DOHH2 (cell line): Measurements from ENCODE around the gene PROSER1.

Experiments used
- H3F3A ChIP-seq: fragments of 200-600 bp; sonication (generic), shearing (Covaris generic); 2 replicates; pipeline ENCODE4 v1.6.0; 2016; ENCODE audit warnings: antibody characterized with exemption, mild to moderate bottlenecking; ENCODE audit not compliant: control insufficient read depth, insufficient read depth
- H3K27ac ChIP-seq: fragments of 200-600 bp; sonication (generic); 2 replicates; pipeline ENCODE4 v1.5.1; 2014; ENCODE audit warnings: low read depth, mild to moderate bottlenecking, low read length, moderate library complexity
- H3K27me3 ChIP-seq: fragments of 200-600 bp; sonication (generic); 2 replicates; pipeline ENCODE4 v1.6.1; 2014; ENCODE audit warnings: mild to moderate bottlenecking, low read length, mixed read lengths; ENCODE audit not compliant: control insufficient read depth
- H3K36me3 ChIP-seq: fragments of 200-600 bp; sonication (generic); 2 replicates; pipeline ENCODE4 v1.6.1; 2014; ENCODE audit warnings: mild to moderate bottlenecking, low read length, moderate library complexity, mixed read lengths; ENCODE audit not compliant: control insufficient read depth
- H3K4me1 ChIP-seq: fragments of 200-600 bp; sonication (generic); 2 replicates; pipeline ENCODE4 v1.6.1; 2014; ENCODE audit warnings: mild to moderate bottlenecking, low read length, mixed read lengths; ENCODE audit not compliant: control insufficient read depth
- H3K4me2 ChIP-seq: fragments of 200-600 bp; sonication (generic); 2 replicates; pipeline ENCODE4 v1.6.0; 2014; ENCODE audit warnings: mild to moderate bottlenecking, low read length, moderate library complexity
- H3K4me3 ChIP-seq: fragments of 200-600 bp; sonication (generic); 2 replicates; pipeline ENCODE4 v1.5.1; 2014; ENCODE audit warnings: mild to moderate bottlenecking, low read length, mixed read lengths
- H3K79me2 ChIP-seq: fragments of 200-600 bp; sonication (generic); 2 replicates; pipeline ENCODE4 v1.6.1; 2014; ENCODE audit warnings: mild to moderate bottlenecking, low read length, mixed read lengths; ENCODE audit not compliant: control insufficient read depth
- H3K9me2 ChIP-seq: fragments of 200-600 bp; sonication (generic); replicated peaks from 2 replicates; pipeline ENCODE4 v1.6.1; 2014; ENCODE audit warnings: mild to moderate bottlenecking, low read length, mixed read lengths; ENCODE audit not compliant: control insufficient read depth
- H3K9me3 ChIP-seq: fragments of 200-600 bp; sonication (generic); 2 replicates; pipeline ENCODE4 v1.6.1; 2014; ENCODE audit warnings: antibody characterized with exemption, low read length, mixed read lengths; ENCODE audit not compliant: control insufficient read depth, insufficient read depth
- H4K20me1 ChIP-seq: fragments of 200-600 bp; sonication (generic); 2 replicates; pipeline ENCODE4 v1.6.0; 2014; ENCODE audit warnings: low read depth, mild to moderate bottlenecking, antibody characterized with exemption, low read length, moderate library complexity; ENCODE audit not compliant: control insufficient read depth, insufficient read depth
- CTCF ChIP-seq: fragments of 200-600 bp; sonication (generic); IDR thresholded peaks from one replicate; pipeline ENCODE4 v1.5.1; 2014; ENCODE audit warnings: antibody characterized with exemption, mild to moderate bottlenecking, low read depth, low read length; ENCODE audit not compliant: poor library complexity, severe bottlenecking
- EZH2phosphoT487 ChIP-seq: fragments of 200-600 bp; sonication (generic); IDR thresholded peaks from 2 replicates; pipeline ENCODE4 v1.6.1; 2017; ENCODE audit warnings: borderline replicate concordance, mild to moderate bottlenecking, antibody characterized with exemption, low read length, moderate library complexity, mixed read lengths

Gene PROSER1

GRCh38 chr13:39038569-39039030 lies 711 bp upstream of the PROSER1 start:
- Histone ChIP-seq H3K36me3 (peaks cover 21% of the 10 kb centered on the region), H3K9me3 (no peaks in the 10 kb centered on the region), H3K4me1 (peaks cover 30% of the 10 kb centered on the region), H3K27me3 (no peaks in the 10 kb centered on the region), H3K27ac (peak overlapping the region; percentile 62), H3K9me2 (no peaks in the 10 kb centered on the region), H4K20me1 (no peaks in the 10 kb centered on the region), H3F3A (0 out of 2 replicates have a peak, but pooled peaks cover 3% of the 10 kb centered on the region), H3K4me3 (peak overlapping the region; percentile 81), H3K4me2 (peak overlapping the region; percentile 85), H3K79me2 (peaks cover 66% of the 10 kb centered on the region)
- TF ChIP-seq CTCF (no peak), EZH2phosphoT487 (no peak)

DNA sequence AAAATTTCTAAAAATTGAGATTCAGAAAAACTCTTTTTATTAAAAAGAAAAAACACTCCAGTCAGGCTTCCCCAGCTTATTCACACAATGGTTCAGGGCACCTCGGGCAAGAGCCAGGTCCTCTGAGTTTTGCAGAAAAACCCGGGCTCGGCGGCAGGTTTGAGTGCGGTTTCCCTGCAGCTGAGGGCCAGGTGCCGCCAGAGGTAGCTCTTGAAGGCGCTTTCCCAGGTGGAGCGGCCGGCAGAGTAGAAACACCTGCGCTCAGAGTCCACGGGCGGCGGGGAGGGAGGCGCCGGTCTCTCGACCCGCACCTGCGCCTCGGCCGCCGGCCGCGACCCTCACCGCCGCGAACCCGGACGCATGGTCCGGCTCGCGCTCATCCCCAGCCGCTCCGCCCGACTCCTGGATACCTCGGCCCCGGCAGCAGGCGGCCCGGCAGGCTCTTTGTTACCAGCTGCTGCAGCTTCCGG lies 444 bp downstream of the PROSER1 start:
- Histone ChIP-seq H3K4me3 (peak overlapping the region; percentile 81), H3K9me3 (no peaks in the 10 kb centered on the region), H3K27me3 (no peaks in the 10 kb centered on the region), H3K36me3 (peaks cover 23% of the 10 kb centered on the region), H3K4me2 (peak overlapping the region; percentile 85), H3K79me2 (peaks cover 74% of the 10 kb centered on the region), H3K4me1 (peaks cover 30% of the 10 kb centered on the region), H3K9me2 (no peaks in the 10 kb centered on the region), H3F3A (0 out of 2 replicates have a peak, but pooled peaks cover 3% of the 10 kb centered on the region), H3K27ac (peak overlapping the region; percentile 62), H4K20me1 (no peaks in the 10 kb centered on the region)
- TF ChIP-seq CTCF: no peak
- TF ChIP-seq EZH2phosphoT487: no peak

- Histone ChIP-seq H3K4me2 (peak overlapping the region; percentile 85), H3K27me3 (no peaks in the 10 kb centered on the region), H3K36me3 (peaks cover 32% of the 10 kb centered on the region), H3F3A (0 out of 2 replicates have a peak, but pooled peaks cover 3% of the 10 kb centered on the region), H3K9me3 (no peaks in the 10 kb centered on the region), H3K9me2 (no peaks in the 10 kb centered on the region), H3K27ac (peak overlapping the region; percentile 62; the same call in 1 of the 2 replicates), H4K20me1 (no peaks in the 10 kb centered on the region), H3K4me1 (peaks cover 30% of the 10 kb centered on the region), H3K79me2 (peaks cover 84% of the 10 kb centered on the region), H3K4me3 (peak overlapping the region; percentile 81)
- TF ChIP-seq EZH2phosphoT487 (no peak), CTCF (no peak)
Observed at GRCh38 chr13:39036212-39036611, 1.7 kb downstream of the PROSER1 start.
